ENCODE measurements around the gene AGPS.
A peak's percentile ranks its signal among the peaks of the same experiment; 100 is the strongest.
"Not testable (repeated sequence)": the region's sequence is repeated elsewhere in the genome, so short reads cannot be mapped to it uniquely, and the experiment has no call there.

Gene AGPS

DNA sequence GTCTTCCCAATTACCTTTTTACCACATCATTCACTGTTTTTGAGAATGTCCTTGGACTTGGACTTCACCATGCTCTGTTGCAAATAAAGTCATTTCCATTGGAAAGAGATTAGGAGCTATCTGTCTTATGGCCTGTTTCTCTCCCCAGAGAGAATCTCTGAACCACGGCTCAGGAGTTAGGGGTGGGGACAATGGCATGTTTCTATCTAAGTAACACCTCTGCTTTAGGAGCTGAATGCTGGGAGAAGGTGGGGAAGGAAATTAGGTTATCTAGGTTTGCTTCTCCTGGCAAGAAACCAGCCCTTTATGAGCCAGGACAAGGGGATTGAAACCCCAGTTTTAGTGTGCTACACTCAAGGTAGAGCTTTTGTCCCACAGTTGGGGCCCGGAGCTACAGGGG lies 86.3 kb downstream of the AGPS start:
- Histone ChIP-seq H3K4me3 (no peak overlapping the region), H3K27ac (no peak overlapping the region), H3K9me3 (ENCODE audit: low read depth, low read length) (0 out of 2 replicates have a peak, but pooled peaks cover 3% of the 10 kb centered on the region), H3K9ac (ENCODE audit: insufficient read length) (no peak overlapping the region), H3K36me3 (ENCODE audit: insufficient read depth, low read length) (peaks cover 8% of the 10 kb centered on the region; the same call in 1 of the 2 replicates)
- no peak for DNase-seq (ENCODE audit: low read depth, low spot score)
- no peak for TF ChIP-seq FOXP2 (optimal IDR thresholded peaks at IDR 0.05; ENCODE audit: control extremely low read depth, extremely low read length, insufficient read depth)
- TF ChIP-seq EZH2 (IDR thresholded peaks at IDR 0.05): no peak
- no peak for TF ChIP-seq POLR2AphosphoS5 (IDR thresholded peaks at IDR 0.05; ENCODE audit: borderline replicate concordance, low read depth, low read length)

DNA sequence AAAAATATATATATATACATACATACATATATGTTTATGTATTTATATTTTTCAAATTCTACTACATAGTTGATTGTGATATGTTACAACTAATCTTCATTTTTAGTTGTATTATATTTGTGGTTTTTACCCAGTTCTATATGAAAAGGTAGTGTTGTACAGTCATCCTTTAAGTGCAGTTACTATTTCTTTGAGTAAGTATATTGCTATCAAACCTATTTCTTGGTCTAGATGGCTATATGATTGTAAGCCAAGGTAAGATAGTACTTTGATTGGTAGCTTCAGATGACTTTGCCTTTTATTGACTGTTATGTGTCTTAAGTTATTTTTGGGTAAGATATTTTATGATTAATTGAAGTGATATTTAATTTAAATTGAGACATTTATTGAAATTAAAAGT lies 89.6 kb downstream of the AGPS start:
- Histone ChIP-seq H3K4me3 (no peak overlapping the region), H3K36me3 (ENCODE audit: insufficient read depth, low read length) (peaks cover 5% of the 10 kb centered on the region; the same call in 1 of the 2 replicates), H3K9me3 (ENCODE audit: low read depth, low read length) (0 out of 2 replicates have a peak, but pooled peaks cover 2% of the 10 kb centered on the region), H3K27ac (no peak overlapping the region), H3K9ac (ENCODE audit: insufficient read length) (no peak overlapping the region)
- DNase-seq (ENCODE audit: low read depth, low spot score): no peak
- TF ChIP-seq POLR2AphosphoS5 (IDR thresholded peaks at IDR 0.05; ENCODE audit: borderline replicate concordance, low read depth, low read length): no peak
- no peak for TF ChIP-seq FOXP2 (optimal IDR thresholded peaks at IDR 0.05; ENCODE audit: control extremely low read depth, extremely low read length, insufficient read depth)
- TF ChIP-seq EZH2 (IDR thresholded peaks at IDR 0.05): no peak

- TF ChIP-seq POLR2AphosphoS5 (IDR thresholded peaks at IDR 0.05; ENCODE audit: borderline replicate concordance, low read depth, low read length): no peak
- no peak for TF ChIP-seq EZH2 (IDR thresholded peaks at IDR 0.05)
- no peak for TF ChIP-seq FOXP2 (optimal IDR thresholded peaks at IDR 0.05; ENCODE audit: control extremely low read depth, extremely low read length, insufficient read depth)
- peak overlapping the region; percentile 55; the same call in 1 of the 2 replicates for H3K27ac ChIP-seq
- H3K4me3 ChIP-seq: 0 out of 2 replicates have a peak overlapping the region, but pooled peaks have one; percentile 23
- H3K36me3 ChIP-seq (ENCODE audit: insufficient read depth, low read length): peaks cover 2% of the 10 kb centered on the region; the same call in 1 of the 2 replicates
- no peaks in the 10 kb centered on the region for H3K9me3 ChIP-seq (ENCODE audit: low read depth, low read length)
- no peak overlapping the region for H3K9ac ChIP-seq (ENCODE audit: insufficient read length)
- DNase-seq (ENCODE audit: low read depth, low spot score): no peak
Measured at GRCh38 chr2:177483531-177483930, 91.0 kb downstream of the AGPS start.

GRCh38 chr2:177484180-177484795 lies 91.7 kb downstream of the AGPS start:
- TF ChIP-seq EZH2 (IDR thresholded peaks at IDR 0.05): no peak
- no peak for TF ChIP-seq POLR2AphosphoS5 (IDR thresholded peaks at IDR 0.05; ENCODE audit: borderline replicate concordance, low read depth, low read length)
- no peak for TF ChIP-seq FOXP2 (optimal IDR thresholded peaks at IDR 0.05; ENCODE audit: control extremely low read depth, extremely low read length, insufficient read depth)
- Histone ChIP-seq H3K9me3 (ENCODE audit: low read depth, low read length) (no peaks in the 10 kb centered on the region), H3K4me3 (no peak overlapping the region), H3K27ac (peak overlapping the region; percentile 55; the same call in 1 of the 2 replicates), H3K9ac (ENCODE audit: insufficient read length) (no peak overlapping the region), H3K36me3 (ENCODE audit: insufficient read depth, low read length) (0 out of 2 replicates have a peak, but pooled peaks cover 2% of the 10 kb centered on the region)
- no peak for DNase-seq (ENCODE audit: low read depth, low spot score)

DNA sequence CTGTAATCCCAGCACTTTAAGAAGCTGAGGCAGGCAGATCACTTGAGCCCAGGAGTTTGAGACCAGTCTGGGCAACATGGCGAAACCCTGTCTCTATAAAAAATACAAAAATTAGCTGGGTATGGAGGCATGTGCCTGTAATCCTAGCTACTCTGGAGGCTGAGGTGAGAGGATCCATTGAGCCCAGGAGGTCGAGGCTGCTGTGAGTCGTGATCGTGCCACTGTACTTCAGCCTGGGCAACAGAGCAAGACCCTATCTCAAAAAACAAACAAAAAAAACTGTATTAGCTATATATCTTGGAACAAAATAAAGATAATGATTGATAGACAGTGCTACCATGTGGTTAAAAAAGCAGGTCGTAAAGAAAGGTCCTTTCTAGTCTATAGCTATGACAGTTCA lies 93.1 kb downstream of the AGPS start:
- not testable (repeated sequence) for H3K9ac ChIP-seq (ENCODE audit: insufficient read length); H3K9me3 ChIP-seq (ENCODE audit: low read depth, low read length); H3K4me3 ChIP-seq; DNase-seq (ENCODE audit: low read depth, low spot score); H3K36me3 ChIP-seq (ENCODE audit: insufficient read depth, low read length); H3K27ac ChIP-seq

GRCh38 chr2:177489719-177490301 lies 97.2 kb downstream of the AGPS start:
- no peak for TF ChIP-seq FOXP2 (optimal IDR thresholded peaks at IDR 0.05; ENCODE audit: control extremely low read depth, extremely low read length, insufficient read depth)
- TF ChIP-seq POLR2AphosphoS5 (IDR thresholded peaks at IDR 0.05; ENCODE audit: borderline replicate concordance, low read depth, low read length): no peak
- no peak for TF ChIP-seq EZH2 (IDR thresholded peaks at IDR 0.05)
- DNase-seq (ENCODE audit: low read depth, low spot score): peak; percentile 18
- no peak overlapping the region for H3K27ac ChIP-seq

DNA sequence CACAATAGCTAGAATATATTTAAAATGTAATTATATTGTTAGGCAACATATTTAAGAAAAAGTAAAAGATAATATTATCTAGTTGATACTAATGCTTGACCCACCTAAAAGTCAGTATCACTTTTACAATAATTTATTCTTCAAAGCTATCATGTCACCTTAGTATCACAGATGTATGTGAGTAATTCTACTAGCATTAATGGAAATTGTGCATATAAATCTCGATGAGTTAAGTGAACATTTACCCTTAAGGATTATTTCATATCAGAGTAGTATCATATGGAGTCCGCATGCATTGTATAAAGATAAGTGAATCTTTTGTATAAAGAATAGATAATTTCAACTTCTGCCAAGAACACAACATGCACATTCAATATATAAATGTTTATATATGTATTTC lies 103.4 kb downstream of the AGPS start:
- no peak overlapping the region for H3K4me3 ChIP-seq
- H3K9ac ChIP-seq (ENCODE audit: insufficient read length): no peak overlapping the region
- H3K36me3 ChIP-seq (ENCODE audit: insufficient read depth, low read length): peaks cover 4% of the 10 kb centered on the region; the same call in 1 of the 2 replicates
- no peaks in the 10 kb centered on the region for H3K9me3 ChIP-seq (ENCODE audit: low read depth, low read length)
- TF ChIP-seq EZH2 (IDR thresholded peaks at IDR 0.05): no peak
- no peak for TF ChIP-seq POLR2AphosphoS5 (IDR thresholded peaks at IDR 0.05; ENCODE audit: borderline replicate concordance, low read depth, low read length)
- no peak for TF ChIP-seq FOXP2 (optimal IDR thresholded peaks at IDR 0.05; ENCODE audit: control extremely low read depth, extremely low read length, insufficient read depth)
- no peak for DNase-seq (ENCODE audit: low read depth, low spot score)
- no peak overlapping the region for H3K27ac ChIP-seq

More at GRCh38 chr2:177489719-177490301, 97.2 kb downstream of the AGPS start:
- Histone ChIP-seq H3K4me3 (no peak overlapping the region), H3K36me3 (ENCODE audit: insufficient read depth, low read length) (peaks cover 4% of the 10 kb centered on the region; the same call in 1 of the 2 replicates), H3K9me3 (ENCODE audit: low read depth, low read length) (no peaks in the 10 kb centered on the region), H3K9ac (ENCODE audit: insufficient read length) (peak overlapping the region; percentile 8)

DNA sequence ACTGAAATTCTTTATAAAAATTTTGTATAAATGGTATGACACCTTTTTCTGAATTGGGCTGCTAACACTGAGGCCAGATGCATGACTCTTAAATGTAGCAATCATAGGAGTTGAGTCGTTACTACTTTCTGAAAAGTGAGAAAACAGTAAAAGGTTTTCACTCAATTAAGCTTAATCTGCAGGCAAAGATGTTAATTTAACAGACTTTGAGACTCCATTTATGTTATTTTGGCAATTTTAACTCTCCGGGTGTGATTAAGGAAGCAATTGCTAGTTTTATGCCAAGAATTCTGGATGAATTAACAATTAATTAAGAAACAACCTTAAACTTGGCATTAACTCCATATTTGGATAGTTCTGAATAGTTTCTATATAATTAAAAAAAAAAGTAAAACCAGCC lies 104.3 kb downstream of the AGPS start:
- no peak for DNase-seq (ENCODE audit: low read depth, low spot score)
- H3K27ac ChIP-seq: no peak overlapping the region

More for the DNA sequence above, 104.3 kb downstream of the AGPS start:
- H3K9ac ChIP-seq (ENCODE audit: insufficient read length): no peak overlapping the region
- no peak for TF ChIP-seq EZH2 (IDR thresholded peaks at IDR 0.05)
- TF ChIP-seq POLR2AphosphoS5 (IDR thresholded peaks at IDR 0.05; ENCODE audit: borderline replicate concordance, low read depth, low read length): no peak
- no peak for TF ChIP-seq FOXP2 (optimal IDR thresholded peaks at IDR 0.05; ENCODE audit: control extremely low read depth, extremely low read length, insufficient read depth)
- no peak overlapping the region for H3K4me3 ChIP-seq
- H3K9me3 ChIP-seq (ENCODE audit: low read depth, low read length): no peaks in the 10 kb centered on the region
- H3K36me3 ChIP-seq (ENCODE audit: insufficient read depth, low read length): peaks cover 4% of the 10 kb centered on the region; the same call in 1 of the 2 replicates
